HepG2 (cell line): ENCODE data around the gene ING5. TPM values are rescaled to one million over a fixed set of nuclear protein-coding genes. Genes with fewer than 3 reads are reported as not detected.

ENCODE experiments used
- AFF4 ChIP-seq: sonication (generic); formaldehyde crosslinking; IDR thresholded peaks from 2 replicates; pipeline ENCODE4 v1.4.0; 2020; ENCODE audit warnings: missing genetic modification reagents
- CHCHD3 ChIP-seq: sonication (generic); formaldehyde crosslinking; IDR thresholded peaks from 2 replicates; pipeline ENCODE4 v1.8.0; 2022; ENCODE audit warnings: mild to moderate bottlenecking, missing genetic modification reagents, moderate library complexity
- CREB1 ChIP-seq, 2 experiments: fragments of 450-650 bp in 1 of 2; IDR thresholded peaks; 2 replicates each; pipeline ENCODE4 v1.6.1; 2016 to 2017; ENCODE audit warnings: control low read depth in 1 of 2, mild to moderate bottlenecking in 1 of 2, missing compliant biosample characterization in 1 of 2, missing genetic modification characterization in 1 of 2
- GLMP ChIP-seq: sonication (generic); formaldehyde crosslinking; IDR thresholded peaks from 2 replicates; pipeline ENCODE4 v1.9.0; 2021; ENCODE audit warnings: missing genetic modification reagents, mild to moderate bottlenecking, borderline replicate concordance
- HNRNPLL ChIP-seq: fragments of 200-400 bp; formaldehyde crosslinking; IDR thresholded peaks from 2 replicates; pipeline ENCODE4 v1.6.1; 2017; ENCODE audit warnings: mild to moderate bottlenecking, low read depth, low read length; ENCODE audit not compliant: poor library complexity, severe bottlenecking
- IKZF4 ChIP-seq: sonication (generic); formaldehyde crosslinking; IDR thresholded peaks from 2 replicates; pipeline ENCODE4 v1.5.1; 2020; ENCODE audit warnings: borderline replicate concordance, mild to moderate bottlenecking, low read depth, missing genetic modification reagents; ENCODE audit errors: not compliant biosample characterization
- KLF11 ChIP-seq: IDR thresholded peaks from 2 replicates; pipeline ENCODE4 v1.6.1; 2016; ENCODE audit warnings: missing compliant biosample characterization
- POLR2G ChIP-seq: fragments of 200-400 bp; formaldehyde crosslinking; IDR thresholded peaks from 2 replicates; pipeline ENCODE4 v1.6.1; 2018; ENCODE audit warnings: mild to moderate bottlenecking, low read depth, low read length, moderate library complexity
- TAF1 ChIP-seq: sonication (generic); formaldehyde crosslinking; IDR thresholded peaks from 2 replicates; pipeline ENCODE4 v1.4.0; 2020; ENCODE audit warnings: missing genetic modification reagents
- TMF1 ChIP-seq: sonication (generic); formaldehyde crosslinking; IDR thresholded peaks from 2 replicates; pipeline ENCODE4 v1.8.1; 2022; ENCODE audit warnings: low read depth, missing genetic modification reagents
- ZBTB21 ChIP-seq: sonication (generic); formaldehyde crosslinking; IDR thresholded peaks from 2 replicates; pipeline ENCODE4 v1.4.0; 2020; ENCODE audit warnings: missing genetic modification reagents
- ZFP41 ChIP-seq: sonication (generic); formaldehyde crosslinking; IDR thresholded peaks from 2 replicates; pipeline ENCODE4 v1.4.0; 2020; ENCODE audit warnings: mild to moderate bottlenecking, missing genetic modification reagents, borderline replicate concordance
- ZKSCAN8 ChIP-seq: IDR thresholded peaks from 2 replicates; pipeline ENCODE4 v1.6.1; 2016; ENCODE audit warnings: borderline replicate concordance, missing genetic modification reagents, missing compliant biosample characterization
- ZNF292 ChIP-seq: sonication (generic); formaldehyde crosslinking; IDR thresholded peaks from 2 replicates; pipeline ENCODE4 v1.8.1; 2022; ENCODE audit warnings: mild to moderate bottlenecking, low read depth, missing genetic modification reagents, borderline replicate concordance
- ZNF432 ChIP-seq: sonication (generic); formaldehyde crosslinking; IDR thresholded peaks from 2 replicates; pipeline ENCODE4 v1.5.0; 2020; ENCODE audit warnings: missing genetic modification reagents, mild to moderate bottlenecking, borderline replicate concordance
- ZNF605 ChIP-seq: sonication (generic); formaldehyde crosslinking; IDR thresholded peaks from 2 replicates; pipeline ENCODE4 v1.8.0; 2022; ENCODE audit warnings: mild to moderate bottlenecking, missing genetic modification reagents
- ZNF704 ChIP-seq: sonication (generic); formaldehyde crosslinking; IDR thresholded peaks from 2 replicates; pipeline ENCODE4 v1.8.1; 2023; ENCODE audit warnings: mild to moderate bottlenecking, inconsistent platforms, moderate library complexity, missing genetic modification reagents, borderline replicate concordance
- ZSCAN21 ChIP-seq: sonication (generic); formaldehyde crosslinking; IDR thresholded peaks from 2 replicates; pipeline ENCODE4 v1.8.0; 2022; ENCODE audit warnings: mild to moderate bottlenecking, missing genetic modification reagents, moderate library complexity, borderline replicate concordance
- ZXDC ChIP-seq: sonication (generic); formaldehyde crosslinking; IDR thresholded peaks from 2 replicates; pipeline ENCODE4 v1.5.0; 2020; ENCODE audit warnings: mild to moderate bottlenecking, missing genetic modification reagents
- polyA plus RNA-seq, 8 experiments: library from polyadenylated mRNA; depleted of rRNA in 3 of 8; stranded (reverse) in 7 of 8; unstranded in 1 of 8; fragments of >200 nt; fragmentation: Illumina TruSeq in 4 of 8; extraction: Trizol in 4 of 8; gene quantifications; 2 replicates each; pipeline versions ENCODE4 v1.2.1 to v1.2.3, GENCODE V29; 2011 to 2016; ENCODE audit warnings: low read depth in 4 of 8, missing spikeins in 1 of 8, mixed read lengths in 1 of 8; ENCODE audit not compliant: insufficient read depth in 1 of 8
- total RNA-seq, 5 experiments: library from RNA; depleted of rRNA; stranded (reverse); fragments of >200 nt; fragmentation: Illumina TruSeq; extraction: Trizol; gene quantifications; 2 replicates each; pipeline ENCODE4 v1.2.3, GENCODE V29; 2016; ENCODE audit warnings: low read depth in 1 of 5

Gene ING5
- total and polyA plus RNA-seq, 2 of the 13 experiments (the other 11 are each of a cell fraction or from before 2014, with no cell fraction given), result 61.9 to 71.9 TPM

GRCh38 chr2:241734208-241734466, 32.3 kb downstream of the ING5 start (continued):
- no peak for TF ChIP-seq ZXDC (CRISPR knock-in tag)
- TF ChIP-seq AFF4, result no peak
- peak; percentile 37; the same call in 1 of the 2 replicates for TF ChIP-seq TAF1 (CRISPR knock-in tag)
- TF ChIP-seq CHCHD3 (CRISPR knock-in tag), result no peak
- TF ChIP-seq TMF1 (CRISPR knock-in tag), result no peak; the same call in 1 of the 2 replicates
- no peak for TF ChIP-seq ZBTB21 (CRISPR knock-in tag)
- no peak for TF ChIP-seq IKZF4 (CRISPR knock-in tag)
- no peak for TF ChIP-seq KLF11 (CRISPR knock-in tag)
- TF ChIP-seq HNRNPLL, result no peak
- TF ChIP-seq GLMP (CRISPR knock-in tag), result no peak
- no peak for TF ChIP-seq ZKSCAN8 (CRISPR knock-in tag)
- TF ChIP-seq ZNF432 (CRISPR knock-in tag), result no peak
- TF ChIP-seq ZNF292, result no peak
- TF ChIP-seq ZNF704 (CRISPR knock-in tag), result no peak
- no peak for TF ChIP-seq ZSCAN21 (CRISPR knock-in tag)
- TF ChIP-seq POLR2G, result peak; percentile 41; the same call in 1 of the 2 replicates
- no peak for TF ChIP-seq ZFP41 (CRISPR knock-in tag)
- no peak for TF ChIP-seq ZNF605 (CRISPR knock-in tag)
- no peak for TF ChIP-seq CREB1 (IDR thresholded peaks at IDR 0.05)
- TF ChIP-seq CREB1 (CRISPR knock-in tag; IDR thresholded peaks at IDR 0.05), result no peak
